Heart left ventricle (tissue), 13 donors: ENCODE results near the gene ZBTB34.

Experiments used
- CTCF ChIP-seq, 12 donors: fragments of 200-600 bp; sonication (generic) in 4 of 12; IDR thresholded peaks; one replicate each; pipeline versions ENCODE4 v1.5.0 to v1.8.0; 2018 to 2022; ENCODE audit warnings: antibody characterized with exemption in 12 of 12, mild to moderate bottlenecking in 5 of 12
- POLR2A ChIP-seq, 2 donors: fragments of 450-650 bp; IDR thresholded peaks; one replicate each; pipeline ENCODE4 v1.6.1; 2017; ENCODE audit warnings: antibody characterized with exemption in 2 of 2, mild to moderate bottlenecking in 2 of 2, moderate library complexity in 2 of 2
- donor health status: ischemic (EF 13 %, LVEDD 7.1; RV severe dilation, severe dysfunction).
- donor health status: DM: no; HTN: yes; CAD: no.
- donor health status: DM: no; HTN: no; CAD: no.
- donor health status: ischemic (EF 25% LVEDD 6.9; RV normal size, moderate dysfunction).
- donor health status: ischemic (EF 25% LVEDD 5.7; RV mildly dilated, moderate dysfunction).
- donor health status: ischemic (EF 35%, LVEDD 5.7; RV mildly dilated, moderate dysfunction).
- donor health status: nonischemic (EF 11% LVEDD 7.7; RV severe dilation, severe dysfunction).
- donor health status: DM: yes; HTN: yes; CAD: no.
- donor health status: PGD.
- donor health status: ischemic (EF 29% LVEDD 5.4; RV normal size, mild dysfunction).
- donor health status: nonischemic (EF 23%, LVEDD 6.1; RV moderate dilation, normal function).

- TF ChIP-seq POLR2A (IDR thresholded peaks at IDR 0.05) (no peak), CTCF (IDR thresholded peaks at IDR 0.05) (no peak)
Measured at GRCh38 chr9:126926364-126926763, 65.9 kb downstream of the ZBTB34 start.
